WTC11 (cell line): ENCODE measurements around the gene ENTPD6.

Source experiments
- CREB1 ChIP-seq: sonication (generic); formaldehyde crosslinking; IDR thresholded peaks from 2 replicates; pipeline ENCODE4 v1.8.0; 2023; ENCODE audit warnings: mild to moderate bottlenecking, missing genetic modification reagents
- ETV6 ChIP-seq: sonication (generic); formaldehyde crosslinking; IDR thresholded peaks from 2 replicates; pipeline ENCODE4 v1.8.1; 2022; ENCODE audit warnings: mild to moderate bottlenecking, missing genetic modification reagents
- JAZF1 ChIP-seq: fragments of 250-450 bp; sonication (Bioruptor Pico); IDR thresholded peaks from 2 replicates; pipeline ENCODE4 v1.9.0; 2021; ENCODE audit warnings: moderate library complexity, mild to moderate bottlenecking, inconsistent platforms
- TF ChIP-seq, protein P1 (sequence below): fragments of 200-600 bp; IDR thresholded peaks from 2 replicates; pipeline ENCODE4 v1.8.0; 2022; ENCODE audit warnings: antibody characterized with exemption

DNA sequence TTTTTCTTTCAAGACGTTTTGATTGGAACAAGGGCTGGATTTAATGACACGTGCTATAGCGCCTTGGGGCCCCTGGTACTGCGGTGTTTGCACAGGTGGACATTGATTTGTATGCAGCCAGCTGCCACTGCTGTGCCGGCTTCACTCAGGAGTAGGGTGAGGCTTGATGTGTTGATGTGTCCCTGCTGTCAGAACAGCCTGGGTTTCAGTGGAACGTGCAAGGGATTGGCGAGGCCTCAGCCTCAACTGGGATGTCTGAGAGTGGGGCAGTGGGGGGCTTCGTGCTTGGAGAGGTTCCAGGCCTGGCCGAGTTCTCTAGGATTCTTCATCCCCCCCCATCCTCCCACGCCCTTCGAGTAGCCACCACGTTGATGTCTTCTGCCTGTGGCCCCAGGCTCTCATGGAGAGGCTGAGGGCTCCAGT is 75.3 kb downstream of the ENTPD6 start:
- TF ChIP-seq ETV6 (CRISPR knock-in tag) (no peak), CREB1 (CRISPR knock-in tag) (no peak), JAZF1 (no peak)
- TF ChIP-seq, protein P1, sequence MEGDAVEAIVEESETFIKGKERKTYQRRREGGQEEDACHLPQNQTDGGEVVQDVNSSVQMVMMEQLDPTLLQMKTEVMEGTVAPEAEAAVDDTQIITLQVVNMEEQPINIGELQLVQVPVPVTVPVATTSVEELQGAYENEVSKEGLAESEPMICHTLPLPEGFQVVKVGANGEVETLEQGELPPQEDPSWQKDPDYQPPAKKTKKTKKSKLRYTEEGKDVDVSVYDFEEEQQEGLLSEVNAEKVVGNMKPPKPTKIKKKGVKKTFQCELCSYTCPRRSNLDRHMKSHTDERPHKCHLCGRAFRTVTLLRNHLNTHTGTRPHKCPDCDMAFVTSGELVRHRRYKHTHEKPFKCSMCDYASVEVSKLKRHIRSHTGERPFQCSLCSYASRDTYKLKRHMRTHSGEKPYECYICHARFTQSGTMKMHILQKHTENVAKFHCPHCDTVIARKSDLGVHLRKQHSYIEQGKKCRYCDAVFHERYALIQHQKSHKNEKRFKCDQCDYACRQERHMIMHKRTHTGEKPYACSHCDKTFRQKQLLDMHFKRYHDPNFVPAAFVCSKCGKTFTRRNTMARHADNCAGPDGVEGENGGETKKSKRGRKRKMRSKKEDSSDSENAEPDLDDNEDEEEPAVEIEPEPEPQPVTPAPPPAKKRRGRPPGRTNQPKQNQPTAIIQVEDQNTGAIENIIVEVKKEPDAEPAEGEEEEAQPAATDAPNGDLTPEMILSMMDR = no peak
